ENCODE data around the gene ARHGEF2.

DNA sequence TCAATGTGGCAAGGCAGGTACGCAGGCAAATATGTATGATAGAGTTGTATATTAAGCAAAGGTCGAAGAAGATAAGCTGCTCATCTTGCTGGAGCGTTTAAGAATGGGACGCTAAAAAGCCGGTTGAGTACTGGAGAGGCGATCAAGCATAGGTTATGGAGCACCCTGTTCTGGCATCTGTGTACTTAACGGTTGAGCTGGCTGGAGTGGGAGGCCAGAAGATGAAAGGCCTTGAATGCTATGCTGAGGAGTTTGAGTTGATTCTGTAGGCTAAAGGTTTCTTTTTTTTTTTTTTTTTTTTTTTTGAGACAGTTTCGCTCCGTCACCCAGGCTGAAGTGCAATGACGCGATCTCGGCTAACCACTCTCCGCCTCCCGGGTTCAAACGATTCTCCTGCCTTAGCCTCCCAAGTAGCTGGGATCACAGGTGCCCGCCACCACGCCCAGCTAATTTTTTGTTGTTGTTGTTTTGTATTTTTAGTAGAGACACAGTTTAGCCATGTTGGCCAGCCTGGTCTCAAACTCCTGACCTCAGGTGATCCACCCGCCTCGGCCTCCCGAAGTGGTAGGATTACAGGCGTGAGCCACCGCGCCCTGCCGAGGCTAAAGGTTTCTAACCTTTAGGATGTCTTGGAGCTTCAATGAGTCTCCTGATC lies 43.3 kb downstream of the ARHGEF2 start:
- TF ChIP-seq CEBPG (CRISPR knock-in tag; IDR thresholded peaks at IDR 0.05), result no peak
- no peak for TF ChIP-seq CEBPB (IDR thresholded peaks at IDR 0.05; ENCODE audit: borderline replicate concordance, low read depth, low read length)
- TF ChIP-seq, protein P1, sequence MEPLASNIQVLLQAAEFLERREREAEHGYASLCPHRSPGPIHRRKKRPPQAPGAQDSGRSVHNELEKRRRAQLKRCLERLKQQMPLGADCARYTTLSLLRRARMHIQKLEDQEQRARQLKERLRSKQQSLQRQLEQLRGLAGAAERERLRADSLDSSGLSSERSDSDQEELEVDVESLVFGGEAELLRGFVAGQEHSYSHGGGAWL (CRISPR knock-in tag; IDR thresholded peaks at IDR 0.05), result no peak
- no peak for TF ChIP-seq FOXO1 (CRISPR knock-in tag; IDR thresholded peaks at IDR 0.05)
- no peak; the same call in 1 of the 2 replicates for TF ChIP-seq ZNF33A (CRISPR knock-in tag; IDR thresholded peaks at IDR 0.05; ENCODE audit: borderline replicate concordance)
- TF ChIP-seq CENPT (CRISPR knock-in tag; IDR thresholded peaks at IDR 0.05; ENCODE audit: low read depth), result no peak
- TF ChIP-seq, protein P2, sequence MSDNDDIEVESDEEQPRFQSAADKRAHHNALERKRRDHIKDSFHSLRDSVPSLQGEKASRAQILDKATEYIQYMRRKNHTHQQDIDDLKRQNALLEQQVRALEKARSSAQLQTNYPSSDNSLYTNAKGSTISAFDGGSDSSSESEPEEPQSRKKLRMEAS (IDR thresholded peaks at IDR 0.05), result no peak; the same call in 1 of the 2 replicates
- no peak for TF ChIP-seq POLR2AphosphoS5 (IDR thresholded peaks at IDR 0.05; ENCODE audit: low read depth, low read length)
- 0 out of 2 replicates have a peak, but pooled peaks have one; percentile 10 for TF ChIP-seq ZFP90 (CRISPR knock-in tag; IDR thresholded peaks at IDR 0.05; ENCODE audit: borderline replicate concordance)
- TF ChIP-seq, protein P3, sequence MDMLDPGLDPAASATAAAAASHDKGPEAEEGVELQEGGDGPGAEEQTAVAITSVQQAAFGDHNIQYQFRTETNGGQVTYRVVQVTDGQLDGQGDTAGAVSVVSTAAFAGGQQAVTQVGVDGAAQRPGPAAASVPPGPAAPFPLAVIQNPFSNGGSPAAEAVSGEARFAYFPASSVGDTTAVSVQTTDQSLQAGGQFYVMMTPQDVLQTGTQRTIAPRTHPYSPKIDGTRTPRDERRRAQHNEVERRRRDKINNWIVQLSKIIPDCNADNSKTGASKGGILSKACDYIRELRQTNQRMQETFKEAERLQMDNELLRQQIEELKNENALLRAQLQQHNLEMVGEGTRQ (IDR thresholded peaks at IDR 0.05; ENCODE audit: low read depth, low read length), result no peak
- TF ChIP-seq, protein P3 (CRISPR knock-in tag; IDR thresholded peaks at IDR 0.05; ENCODE audit: borderline replicate concordance), result no peak
- TF ChIP-seq, protein P4, sequence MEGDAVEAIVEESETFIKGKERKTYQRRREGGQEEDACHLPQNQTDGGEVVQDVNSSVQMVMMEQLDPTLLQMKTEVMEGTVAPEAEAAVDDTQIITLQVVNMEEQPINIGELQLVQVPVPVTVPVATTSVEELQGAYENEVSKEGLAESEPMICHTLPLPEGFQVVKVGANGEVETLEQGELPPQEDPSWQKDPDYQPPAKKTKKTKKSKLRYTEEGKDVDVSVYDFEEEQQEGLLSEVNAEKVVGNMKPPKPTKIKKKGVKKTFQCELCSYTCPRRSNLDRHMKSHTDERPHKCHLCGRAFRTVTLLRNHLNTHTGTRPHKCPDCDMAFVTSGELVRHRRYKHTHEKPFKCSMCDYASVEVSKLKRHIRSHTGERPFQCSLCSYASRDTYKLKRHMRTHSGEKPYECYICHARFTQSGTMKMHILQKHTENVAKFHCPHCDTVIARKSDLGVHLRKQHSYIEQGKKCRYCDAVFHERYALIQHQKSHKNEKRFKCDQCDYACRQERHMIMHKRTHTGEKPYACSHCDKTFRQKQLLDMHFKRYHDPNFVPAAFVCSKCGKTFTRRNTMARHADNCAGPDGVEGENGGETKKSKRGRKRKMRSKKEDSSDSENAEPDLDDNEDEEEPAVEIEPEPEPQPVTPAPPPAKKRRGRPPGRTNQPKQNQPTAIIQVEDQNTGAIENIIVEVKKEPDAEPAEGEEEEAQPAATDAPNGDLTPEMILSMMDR (CRISPR knock-in tag; IDR thresholded peaks at IDR 0.05), result no peak

Data from HepG2 (cell line).